ENCODE data around the gene RBBP7.
"Not testable (repeated sequence)": the region's sequence is repeated elsewhere in the genome, so short reads cannot be mapped to it uniquely, and the experiment has no call there.

RBBP7 gene

DNA sequence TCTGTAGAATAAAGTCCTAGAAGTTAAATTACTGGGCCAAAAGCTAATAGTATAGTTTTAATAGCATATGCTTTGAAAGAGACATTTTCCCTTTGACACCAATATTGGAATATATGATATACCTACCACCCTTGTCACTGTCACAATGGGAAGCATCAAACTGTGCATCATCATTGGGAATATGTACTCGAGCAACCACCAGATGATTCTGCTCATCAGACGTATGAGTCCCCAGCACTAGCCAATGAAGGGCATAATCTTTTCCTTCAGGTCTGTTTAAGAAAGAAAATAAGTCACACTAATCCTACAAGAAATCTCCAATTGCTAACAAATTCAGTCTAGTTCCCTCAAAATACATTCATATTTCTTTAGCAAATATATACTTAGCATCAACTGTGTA, 7.3 kb downstream of the RBBP7 start:
- no peak for DNase-seq

DNA sequence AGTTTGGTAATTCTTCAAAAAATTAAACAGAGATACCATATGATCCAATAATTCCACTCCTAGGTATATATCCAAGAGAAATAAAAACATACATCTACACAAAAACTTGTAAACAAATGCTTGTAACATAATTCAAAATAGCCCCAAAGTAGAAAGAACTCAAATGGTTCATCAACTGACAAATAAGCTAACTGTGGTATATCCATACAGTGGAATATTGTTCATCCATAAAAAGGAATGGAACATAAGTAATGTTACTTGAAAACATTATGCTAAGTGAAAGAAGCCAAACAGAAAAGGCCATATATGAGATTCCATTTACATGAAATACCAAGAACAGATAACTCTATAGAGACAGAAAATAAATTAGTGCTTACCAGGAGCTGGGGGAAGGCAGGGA, 13.4 kb downstream of the RBBP7 start:
- no peak for DNase-seq

DNA sequence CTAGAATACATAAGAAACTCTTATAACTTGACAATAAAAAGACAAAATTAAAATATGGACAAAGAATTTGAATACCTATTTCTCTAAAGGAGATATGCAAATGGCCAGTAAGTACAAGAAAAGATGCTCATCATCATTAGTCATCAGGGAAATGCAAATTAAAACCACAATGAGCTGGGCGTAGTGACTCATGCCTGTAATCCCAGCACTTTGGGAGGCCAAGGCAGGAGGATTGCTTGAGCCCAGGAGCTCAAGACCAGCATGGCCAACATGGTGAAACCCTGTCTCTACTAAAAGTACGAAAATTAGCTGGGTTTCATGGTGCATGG, 14.1 kb downstream of the RBBP7 start:
- DNase-seq, result not testable (repeated sequence)

DNA sequence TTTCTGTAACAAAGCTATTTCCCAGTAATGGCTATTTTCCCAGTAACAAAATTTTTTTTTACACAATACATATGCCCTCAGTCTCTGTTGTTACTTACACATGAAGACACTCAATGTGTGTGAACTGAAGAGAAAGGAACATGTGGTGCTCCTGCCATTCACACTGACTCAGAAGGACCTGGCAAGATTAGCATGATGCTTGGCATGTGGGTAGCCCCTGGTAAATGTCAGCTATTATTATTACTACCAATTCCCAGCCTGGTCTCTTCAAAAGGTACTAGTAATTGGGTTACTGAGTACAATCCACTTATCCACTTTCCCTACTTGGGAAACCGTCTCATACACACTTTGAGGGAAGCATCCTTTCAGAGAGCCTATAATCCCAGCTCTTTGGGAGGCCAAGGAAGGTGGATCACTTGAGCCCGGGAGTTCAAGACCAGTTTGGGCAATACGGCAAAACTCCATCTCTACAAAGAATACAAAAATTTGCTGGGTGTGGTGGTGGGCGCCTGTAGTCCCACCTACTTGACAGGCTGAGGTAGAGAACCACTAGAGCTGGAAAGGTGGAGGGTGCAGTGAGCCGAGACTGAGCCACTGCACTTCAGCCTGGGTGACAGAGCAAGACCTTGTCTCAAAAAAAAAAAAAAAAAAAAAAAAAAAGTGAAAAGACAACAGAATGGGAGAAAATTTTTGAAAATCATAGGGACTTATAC, 14.6 kb downstream of the RBBP7 start:
- no peak for DNase-seq

DNA sequence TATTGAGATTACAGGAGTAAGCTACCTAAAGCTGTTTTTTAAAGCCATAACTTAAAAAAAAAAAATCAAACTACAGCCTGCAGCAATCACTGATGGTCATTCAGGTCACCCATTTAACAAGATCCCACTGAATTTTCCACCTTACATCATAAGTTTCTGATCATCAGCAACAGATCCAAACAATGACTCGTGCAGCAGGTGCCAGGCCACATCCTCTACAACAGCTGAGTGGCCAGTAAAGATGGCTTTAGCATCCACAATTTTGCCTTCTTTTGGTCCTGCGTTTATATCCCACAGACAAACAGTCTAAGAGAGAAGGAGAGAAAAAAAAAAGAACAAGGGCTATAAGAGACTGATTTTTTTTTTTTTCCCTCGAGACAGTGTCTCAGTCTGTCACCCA, 16.6 kb downstream of the RBBP7 start:
- no peak for DNase-seq

DNA sequence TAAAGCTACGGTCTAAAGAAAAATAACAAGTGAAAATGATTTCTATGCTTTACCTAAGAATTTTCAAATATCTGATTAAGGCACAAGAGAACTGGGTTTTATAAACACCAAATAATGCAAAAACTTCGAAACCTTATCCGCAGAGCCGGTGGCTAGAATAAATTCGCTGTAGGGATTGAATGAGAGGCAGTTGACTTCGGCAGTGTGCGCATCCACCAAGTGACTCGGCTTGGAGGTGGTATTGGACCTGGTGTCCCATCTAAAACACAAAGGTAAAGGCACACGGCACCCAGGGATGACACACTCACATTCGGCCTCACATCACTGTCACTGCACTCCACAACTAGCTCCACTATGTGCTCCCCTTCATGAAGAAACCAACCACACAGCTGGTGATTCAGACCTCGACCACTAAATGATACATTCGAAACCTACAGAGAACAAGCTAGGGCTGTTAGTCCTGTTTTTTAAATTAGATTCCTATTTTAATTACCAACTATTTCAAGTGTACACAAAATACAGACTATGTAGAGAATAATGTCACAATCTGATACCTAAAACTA, 17.5 kb downstream of the RBBP7 start:
- DNase-seq, result no peak

DNA sequence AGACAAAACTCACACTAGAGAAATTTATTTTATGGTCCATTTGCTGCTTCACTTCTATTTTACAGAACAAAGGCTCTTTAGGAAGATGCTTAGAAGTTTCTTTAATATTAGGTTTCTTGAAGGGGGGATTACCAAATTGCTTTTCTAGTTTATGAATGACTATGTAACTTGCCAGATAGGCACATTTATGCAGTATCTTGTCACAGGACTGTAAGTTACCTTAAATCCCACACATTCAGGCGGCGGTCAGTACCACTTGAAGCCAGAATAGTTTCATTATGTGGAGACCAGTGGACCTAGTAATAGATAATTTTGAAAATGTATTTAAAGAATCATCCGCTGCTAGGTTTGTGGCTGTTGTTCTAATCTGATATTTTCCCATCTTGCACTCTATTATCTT, 18.3 kb downstream of the RBBP7 start:
- no peak for DNase-seq

DNA sequence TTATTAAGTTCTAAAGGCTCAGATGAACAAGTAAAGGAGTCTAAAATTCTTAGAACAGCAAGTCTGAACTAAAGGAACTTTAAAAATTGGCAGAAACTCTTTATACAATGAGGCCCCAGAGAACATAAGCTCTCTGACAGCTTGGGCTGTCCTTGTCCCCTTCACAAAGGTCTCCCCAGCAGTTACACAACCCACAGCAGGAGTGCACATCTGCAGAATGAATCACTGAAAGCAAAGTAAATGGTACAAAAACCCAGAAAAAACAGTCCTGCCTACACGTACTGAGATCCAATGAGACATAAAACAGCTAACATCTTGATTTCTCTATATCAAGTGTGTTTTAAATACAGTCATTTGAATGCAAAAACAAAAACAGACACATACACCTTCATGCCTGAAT, 18.7 kb downstream of the RBBP7 start:
- no peak for DNase-seq

DNA sequence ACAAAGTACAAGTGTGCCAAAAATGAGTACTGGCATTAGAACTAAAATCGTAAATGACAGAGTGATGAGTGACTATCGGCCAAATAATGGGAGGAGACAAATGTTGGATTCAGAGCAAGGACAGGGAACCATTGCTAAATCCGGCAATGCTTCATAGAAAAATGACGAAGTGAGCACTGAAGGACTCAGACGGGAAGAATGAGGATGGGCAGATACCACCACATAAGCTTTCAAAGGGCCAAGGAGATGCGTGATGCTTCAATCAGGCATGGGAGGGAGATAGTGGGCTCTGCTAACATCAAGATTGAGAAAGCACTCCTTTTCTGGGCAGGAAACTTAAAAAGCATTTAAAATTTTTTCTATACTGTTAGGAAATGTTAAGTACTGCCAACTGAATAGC, 21.6 kb downstream of the RBBP7 start:
- no peak for DNase-seq

DNA sequence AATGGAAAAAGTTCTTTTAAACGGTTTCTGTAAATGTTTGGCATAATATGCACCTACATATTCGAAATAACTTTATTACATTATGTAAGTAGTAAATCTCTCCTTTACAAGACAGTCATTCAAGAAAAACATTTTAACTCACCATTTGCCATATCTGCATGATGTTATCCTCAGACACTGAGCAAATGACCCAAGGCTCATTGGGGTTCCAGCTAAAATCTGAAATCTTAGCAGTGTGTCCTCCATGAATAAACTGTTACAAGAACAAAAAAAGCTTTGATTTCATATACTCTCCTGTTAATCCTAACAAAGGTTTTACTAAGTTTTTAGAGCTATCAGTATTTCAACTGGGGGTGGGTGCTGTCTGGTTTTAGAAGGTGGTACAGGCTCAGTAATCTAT, 24.5 kb downstream of the RBBP7 start:
- no peak for DNase-seq

DNA sequence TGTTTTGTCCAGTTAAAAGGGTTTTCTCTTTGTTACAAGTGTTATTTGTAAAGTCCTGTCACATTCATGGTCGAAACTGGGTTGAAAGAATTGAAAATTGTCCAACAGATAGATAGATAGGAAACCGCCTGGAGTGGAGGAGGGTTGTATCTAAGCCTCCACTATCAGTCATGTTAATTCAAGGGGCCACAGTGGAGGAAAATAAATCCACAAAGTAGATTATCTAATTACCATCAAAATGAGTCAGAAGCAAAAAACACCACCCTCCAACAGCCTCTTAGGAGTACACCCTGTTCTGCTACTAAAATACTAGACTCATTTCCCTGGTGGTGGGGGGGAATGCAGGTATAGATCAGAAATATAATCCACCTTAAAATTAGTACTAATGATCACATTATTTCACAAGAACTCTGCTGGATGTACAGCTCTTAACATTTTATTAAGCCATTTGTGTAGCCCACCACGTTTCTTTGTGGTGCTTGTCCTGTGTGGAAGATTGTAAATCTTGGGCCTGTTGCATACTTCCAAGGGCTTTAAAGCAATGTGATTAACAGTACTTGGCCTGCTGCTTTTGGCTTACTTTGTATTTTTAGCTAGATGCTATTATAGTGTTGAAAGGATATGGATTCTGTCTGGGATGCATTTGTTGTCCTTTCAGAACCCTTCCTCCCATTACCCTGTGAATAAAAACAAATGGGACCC, 26.8 kb downstream of the RBBP7 start:
- DNase-seq, result no peak

DNA sequence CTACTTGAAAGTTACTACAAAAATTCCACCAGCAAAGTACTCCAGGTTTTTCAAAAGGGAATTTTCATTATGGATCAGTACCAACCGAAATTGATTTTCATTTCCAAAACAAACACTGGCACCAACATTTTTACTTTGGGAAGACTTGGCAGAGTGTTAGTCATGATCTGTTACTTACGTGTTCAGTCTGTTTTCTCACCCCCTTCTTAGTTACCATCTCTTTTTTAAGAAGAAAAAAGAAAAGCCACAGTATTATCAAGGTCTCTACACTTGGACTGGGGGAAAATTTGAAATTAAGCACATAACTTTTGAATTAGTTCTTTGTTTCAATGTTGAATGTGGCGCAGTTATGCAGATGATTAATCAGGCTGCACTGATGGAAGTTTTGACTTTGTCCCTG, 27.5 kb downstream of the RBBP7 start:
- DNase-seq, result no peak

DNA sequence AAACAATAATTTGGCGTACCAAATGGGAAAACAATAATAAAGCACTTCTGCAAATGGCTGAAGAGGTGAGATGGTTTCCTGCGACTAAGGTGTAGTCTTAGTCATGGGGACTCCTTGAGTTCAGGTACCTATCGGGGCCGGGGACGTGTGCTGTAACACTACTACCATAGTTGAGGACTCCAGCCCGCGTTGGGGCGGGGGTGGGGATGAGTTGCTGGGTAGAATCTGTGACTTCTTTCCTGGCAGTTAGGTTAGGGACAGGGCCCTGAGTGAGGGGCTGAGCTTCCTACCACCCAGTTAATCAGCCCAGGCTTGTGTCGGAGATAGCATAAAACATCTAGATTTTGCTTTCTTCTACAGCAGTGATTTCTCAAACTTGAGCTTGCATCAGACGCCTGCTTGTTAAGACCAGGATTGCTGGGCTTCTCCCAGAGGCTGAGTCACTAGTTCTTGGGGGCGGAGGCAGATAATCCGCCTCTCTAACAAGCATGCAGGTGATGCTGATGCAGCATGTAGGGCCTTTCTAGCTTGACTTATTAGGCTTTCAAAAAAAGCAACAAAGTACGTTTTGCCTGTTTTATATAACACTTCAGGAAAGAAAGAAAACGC, 30.2 kb downstream of the RBBP7 start:
- no peak for DNase-seq

DNA sequence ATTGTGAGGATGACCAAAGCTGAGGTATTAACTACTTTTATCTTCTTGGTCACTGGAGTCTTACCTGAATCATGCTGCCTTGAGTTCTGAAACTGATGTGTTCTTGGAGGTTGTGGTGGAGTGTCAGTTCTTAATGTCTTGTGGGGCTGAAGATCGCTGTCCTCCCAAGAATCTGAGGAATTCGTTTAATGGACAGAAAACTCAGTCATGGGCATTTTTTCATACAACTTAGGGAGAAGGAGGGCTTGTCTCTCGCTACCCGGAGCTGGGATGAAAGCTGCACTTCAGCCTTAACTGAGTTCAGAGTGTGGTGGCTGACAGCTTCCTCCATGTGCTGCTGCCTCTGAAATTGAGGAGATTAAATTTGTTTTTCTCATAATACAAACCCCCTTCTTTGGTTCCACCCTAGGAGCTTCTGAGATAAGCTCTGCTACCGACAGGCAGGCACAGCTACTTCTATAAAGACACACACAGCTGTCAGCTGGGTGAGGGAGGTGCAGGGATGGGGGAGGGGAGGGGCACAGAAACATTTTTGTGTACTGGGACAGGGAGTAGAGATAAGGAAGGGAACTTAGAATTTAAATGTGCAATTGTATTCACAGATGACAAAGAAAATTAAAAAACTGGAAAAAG, 30.8 kb downstream of the RBBP7 start:
- no peak for DNase-seq

DNA sequence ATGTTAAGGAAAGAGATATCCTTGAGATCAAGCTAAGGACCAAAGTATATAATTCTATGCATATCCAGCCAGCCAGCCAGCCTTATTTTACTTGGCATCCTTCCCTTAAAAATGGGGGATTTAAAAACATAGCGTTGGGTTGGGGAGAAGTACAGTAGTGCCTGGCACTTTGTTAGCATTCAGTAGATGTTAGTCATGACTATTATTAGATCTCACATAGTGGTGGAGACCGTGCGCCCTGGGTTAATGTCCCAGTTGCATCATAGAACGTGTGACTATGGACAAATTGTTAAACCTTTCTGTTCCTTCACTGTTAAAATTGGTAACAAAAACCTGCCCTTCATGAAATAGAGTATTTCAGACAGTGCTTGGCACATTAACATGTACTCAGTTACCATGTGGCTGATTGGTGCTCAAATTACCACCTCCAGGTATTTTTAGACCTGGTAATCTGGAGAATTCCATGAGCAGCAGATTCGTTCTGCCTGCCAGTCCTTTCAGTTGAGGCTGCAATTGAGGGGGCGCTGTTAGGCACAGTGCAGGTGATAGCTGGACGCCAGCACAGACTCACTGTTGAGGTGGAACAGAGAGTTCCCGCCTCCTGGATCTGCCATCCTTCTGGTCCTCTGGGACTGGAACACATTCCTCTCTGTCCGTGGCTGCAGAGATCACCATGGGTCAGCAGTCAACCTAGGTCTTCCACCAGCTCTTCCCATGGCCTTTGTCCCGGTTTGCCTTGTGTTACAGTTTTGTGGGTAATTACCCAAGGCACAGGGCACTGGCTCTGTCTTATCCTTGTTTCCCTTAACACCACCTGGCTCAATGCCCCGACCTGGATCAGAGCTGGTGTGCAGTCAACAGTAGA, 31.7 kb downstream of the RBBP7 start:
- no peak for DNase-seq

DNA sequence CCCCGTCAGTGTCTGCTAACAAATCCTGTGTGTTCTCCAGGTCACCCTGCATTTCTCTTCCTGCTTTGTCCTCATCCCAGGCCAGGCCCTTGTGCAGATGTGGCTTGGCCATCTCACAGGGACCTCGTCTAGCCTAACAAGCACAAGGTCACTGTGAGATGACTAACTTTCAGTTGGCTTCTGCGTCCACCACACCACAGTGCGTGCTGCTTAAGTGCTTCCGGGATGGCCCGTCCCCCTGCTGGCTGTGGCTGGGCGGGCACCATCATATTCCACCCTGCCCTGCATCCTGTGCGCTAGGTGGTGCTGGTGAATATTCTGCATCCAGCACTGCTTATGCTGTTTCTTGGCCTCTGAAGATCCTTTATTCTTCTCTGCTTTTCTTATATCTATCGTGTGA, 33.8 kb downstream of the RBBP7 start:
- DNase-seq, result no peak

DNA sequence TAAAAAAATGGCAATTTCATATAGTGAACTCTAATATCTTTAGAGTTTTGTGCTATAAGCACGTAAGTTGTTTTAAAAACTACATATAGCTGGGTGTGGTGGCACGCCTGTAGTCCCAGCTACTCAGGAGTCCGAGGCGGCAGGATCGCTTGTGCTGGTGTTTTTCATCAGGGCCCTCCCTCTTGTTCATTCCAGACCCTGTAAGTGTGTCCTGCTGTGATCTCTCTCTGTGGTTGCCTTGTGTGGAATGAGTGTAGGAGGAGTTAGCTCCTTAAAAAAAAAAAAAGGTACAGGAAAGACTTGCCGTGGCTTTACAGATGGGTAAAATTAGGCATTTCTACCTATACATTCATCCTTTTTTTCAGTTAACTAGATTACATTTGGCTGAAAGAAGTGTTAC, 35.4 kb downstream of the RBBP7 start:
- no peak for DNase-seq

DNA sequence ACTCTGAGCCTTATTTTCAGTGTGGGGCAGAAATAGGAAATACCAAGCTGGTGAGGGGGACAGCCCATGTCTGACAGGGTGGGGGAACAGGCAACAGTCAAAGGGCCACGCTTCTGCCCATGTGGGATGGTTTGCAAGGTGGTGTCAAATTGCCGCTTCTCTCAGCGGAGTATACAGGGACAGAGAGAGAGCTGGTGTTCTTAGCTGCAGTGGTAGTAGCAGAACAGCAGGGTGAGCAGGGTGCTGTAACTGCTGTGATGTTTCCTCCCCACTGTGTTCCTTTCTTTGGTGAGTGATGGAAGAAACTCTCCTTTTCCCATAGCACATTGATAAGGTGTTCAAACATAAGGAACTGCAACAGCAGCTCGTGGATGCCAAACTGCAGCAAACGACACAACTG, 37.9 kb downstream of the RBBP7 start:
- no peak for DNase-seq

DNA sequence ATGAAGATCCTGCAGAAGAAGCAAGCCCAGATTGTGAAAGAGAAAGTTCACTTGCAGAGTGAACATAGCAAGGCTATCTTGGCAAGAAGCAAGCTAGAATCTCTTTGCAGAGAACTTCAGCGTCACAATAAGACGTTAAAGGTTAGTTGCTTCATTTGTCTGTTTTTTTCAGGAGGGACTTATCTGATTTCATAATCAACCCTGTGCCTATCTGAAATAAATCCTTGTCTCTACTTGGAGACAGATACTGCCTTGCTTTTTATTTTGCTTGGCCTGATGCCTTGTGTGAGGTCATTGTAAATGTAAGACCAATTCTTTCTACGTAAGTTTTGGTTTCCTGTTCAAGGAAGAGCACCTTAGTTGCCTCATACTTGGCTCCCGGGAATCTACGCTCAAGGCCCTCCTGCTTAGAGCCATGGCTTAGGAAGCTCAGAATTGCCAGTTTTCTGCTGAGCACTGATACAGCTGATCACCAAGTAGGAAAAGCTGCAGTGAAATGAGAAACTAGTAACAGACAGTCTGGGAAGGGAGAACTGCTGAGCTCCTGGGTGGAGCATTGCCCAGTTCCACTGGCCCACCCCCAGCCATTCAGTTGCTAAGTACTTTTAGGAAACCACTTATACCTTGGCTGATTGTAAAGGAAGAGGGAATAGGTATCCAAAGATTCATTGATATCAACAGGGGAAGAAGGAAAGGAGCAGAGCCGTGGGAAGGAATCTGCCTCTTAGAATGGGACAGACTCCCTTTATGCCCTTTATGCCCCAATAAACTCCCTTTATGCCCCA, 41.8 kb downstream of the RBBP7 start:
- DNase-seq, result no peak

DNA sequence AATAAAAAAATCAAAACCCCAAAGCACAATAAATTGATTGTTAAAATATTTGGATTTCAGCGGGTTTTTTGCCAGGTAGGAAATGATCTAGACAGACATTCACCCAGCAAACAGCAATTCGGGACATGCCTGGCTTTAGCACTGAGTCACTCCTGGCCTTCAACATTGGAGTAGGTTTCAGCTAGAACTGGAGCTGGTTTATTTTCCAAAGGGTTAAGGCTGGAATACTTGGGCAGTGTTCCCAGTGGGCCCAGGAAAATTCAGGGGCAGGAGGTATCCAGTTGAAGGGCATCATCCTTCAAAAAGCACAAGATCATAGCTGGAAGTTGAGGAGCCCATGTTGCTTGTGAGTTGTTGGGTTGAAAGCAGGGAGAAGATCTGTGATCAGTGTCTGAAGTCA, 42.9 kb downstream of the RBBP7 start:
- no peak for DNase-seq

DNA sequence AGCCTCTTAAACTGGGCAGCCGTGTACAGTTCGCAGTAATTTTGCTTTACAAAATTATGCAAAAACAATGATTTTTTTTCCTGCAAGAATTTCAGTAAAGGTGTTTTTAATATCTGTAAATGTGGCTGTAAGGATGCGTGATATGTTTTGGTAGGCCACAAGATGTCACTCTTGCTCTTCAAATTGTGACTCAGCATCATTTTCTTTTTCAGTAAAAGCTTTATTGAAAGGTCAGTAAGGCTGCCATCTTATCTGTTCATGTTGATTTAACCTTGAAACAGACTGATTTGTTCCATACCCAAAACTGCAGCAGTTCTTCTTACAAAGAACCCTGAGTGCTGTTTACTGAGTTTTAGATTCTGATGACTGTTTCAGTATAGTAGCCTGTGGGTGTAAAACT, 44.0 kb downstream of the RBBP7 start:
- DNase-seq, result no peak

Measured in effector CD4-positive, alpha-beta T cell (primary cell).